ENCODE measurements around the gene DNAH5. TPM values are rescaled to one million over a fixed set of nuclear protein-coding genes. Genes with fewer than 3 reads are reported as not detected.

Gene DNAH5
- total and polyA plus RNA-seq, 2 of the 13 experiments (the other 11 are each of a cell fraction or from before 2014, with no cell fraction given): 0.09 TPM

DNA sequence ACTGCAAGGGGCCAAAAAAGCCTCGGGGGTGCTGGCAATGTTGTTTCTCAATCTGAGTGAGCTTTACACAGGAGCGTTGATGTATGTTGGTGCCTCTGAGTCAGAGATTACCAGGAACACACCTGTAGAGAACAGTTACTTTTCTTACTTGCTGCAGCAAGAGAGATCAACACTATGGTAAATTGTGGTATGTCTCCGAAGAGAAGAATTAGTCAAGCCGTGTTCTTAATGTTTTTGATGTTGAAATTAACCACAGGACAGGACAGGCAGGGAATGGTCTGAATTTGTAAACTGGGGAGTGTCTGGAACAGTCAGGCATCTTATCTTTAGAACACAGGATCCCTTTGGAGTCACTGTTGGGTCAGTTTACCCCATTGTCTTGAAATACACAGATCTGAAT is 285.7 kb downstream of the DNAH5 start (continued):
- TF ChIP-seq, protein P1, sequence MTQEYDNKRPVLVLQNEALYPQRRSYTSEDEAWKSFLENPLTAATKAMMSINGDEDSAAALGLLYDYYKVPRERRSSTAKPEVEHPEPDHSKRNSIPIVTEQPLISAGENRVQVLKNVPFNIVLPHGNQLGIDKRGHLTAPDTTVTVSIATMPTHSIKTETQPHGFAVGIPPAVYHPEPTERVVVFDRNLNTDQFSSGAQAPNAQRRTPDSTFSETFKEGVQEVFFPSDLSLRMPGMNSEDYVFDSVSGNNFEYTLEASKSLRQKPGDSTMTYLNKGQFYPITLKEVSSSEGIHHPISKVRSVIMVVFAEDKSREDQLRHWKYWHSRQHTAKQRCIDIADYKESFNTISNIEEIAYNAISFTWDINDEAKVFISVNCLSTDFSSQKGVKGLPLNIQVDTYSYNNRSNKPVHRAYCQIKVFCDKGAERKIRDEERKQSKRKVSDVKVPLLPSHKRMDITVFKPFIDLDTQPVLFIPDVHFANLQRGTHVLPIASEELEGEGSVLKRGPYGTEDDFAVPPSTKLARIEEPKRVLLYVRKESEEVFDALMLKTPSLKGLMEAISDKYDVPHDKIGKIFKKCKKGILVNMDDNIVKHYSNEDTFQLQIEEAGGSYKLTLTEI (CRISPR knock-in tag; conservative IDR thresholded peaks at IDR 0.05): no peak
- TF ChIP-seq, protein P2, sequence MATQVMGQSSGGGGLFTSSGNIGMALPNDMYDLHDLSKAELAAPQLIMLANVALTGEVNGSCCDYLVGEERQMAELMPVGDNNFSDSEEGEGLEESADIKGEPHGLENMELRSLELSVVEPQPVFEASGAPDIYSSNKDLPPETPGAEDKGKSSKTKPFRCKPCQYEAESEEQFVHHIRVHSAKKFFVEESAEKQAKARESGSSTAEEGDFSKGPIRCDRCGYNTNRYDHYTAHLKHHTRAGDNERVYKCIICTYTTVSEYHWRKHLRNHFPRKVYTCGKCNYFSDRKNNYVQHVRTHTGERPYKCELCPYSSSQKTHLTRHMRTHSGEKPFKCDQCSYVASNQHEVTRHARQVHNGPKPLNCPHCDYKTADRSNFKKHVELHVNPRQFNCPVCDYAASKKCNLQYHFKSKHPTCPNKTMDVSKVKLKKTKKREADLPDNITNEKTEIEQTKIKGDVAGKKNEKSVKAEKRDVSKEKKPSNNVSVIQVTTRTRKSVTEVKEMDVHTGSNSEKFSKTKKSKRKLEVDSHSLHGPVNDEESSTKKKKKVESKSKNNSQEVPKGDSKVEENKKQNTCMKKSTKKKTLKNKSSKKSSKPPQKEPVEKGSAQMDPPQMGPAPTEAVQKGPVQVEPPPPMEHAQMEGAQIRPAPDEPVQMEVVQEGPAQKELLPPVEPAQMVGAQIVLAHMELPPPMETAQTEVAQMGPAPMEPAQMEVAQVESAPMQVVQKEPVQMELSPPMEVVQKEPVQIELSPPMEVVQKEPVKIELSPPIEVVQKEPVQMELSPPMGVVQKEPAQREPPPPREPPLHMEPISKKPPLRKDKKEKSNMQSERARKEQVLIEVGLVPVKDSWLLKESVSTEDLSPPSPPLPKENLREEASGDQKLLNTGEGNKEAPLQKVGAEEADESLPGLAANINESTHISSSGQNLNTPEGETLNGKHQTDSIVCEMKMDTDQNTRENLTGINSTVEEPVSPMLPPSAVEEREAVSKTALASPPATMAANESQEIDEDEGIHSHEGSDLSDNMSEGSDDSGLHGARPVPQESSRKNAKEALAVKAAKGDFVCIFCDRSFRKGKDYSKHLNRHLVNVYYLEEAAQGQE (IDR thresholded peaks at IDR 0.05; ENCODE audit: borderline replicate concordance in 1 of 2, low read depth in 1 of 2, low read length in 2 of 2): no peak

DNA sequence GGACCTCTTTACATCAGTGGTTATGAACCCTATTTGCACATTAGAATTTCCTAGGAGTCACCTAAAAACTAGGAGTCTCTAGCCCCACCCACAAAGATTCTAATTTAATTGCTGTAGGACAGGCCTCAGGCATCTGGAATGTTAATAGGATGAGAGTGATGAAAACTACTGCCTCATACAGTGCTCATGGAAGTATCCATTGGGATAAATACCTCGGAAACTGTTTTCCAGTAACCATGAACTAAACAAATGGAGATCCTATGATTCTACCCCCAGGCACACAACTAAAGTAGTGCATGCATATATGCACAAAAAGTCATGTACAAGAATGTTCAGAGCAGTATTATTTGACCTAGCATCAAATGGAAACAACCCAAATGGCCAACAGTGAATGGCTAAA is 286.3 kb downstream of the DNAH5 start:
- H3K27me3 ChIP-seq (ENCODE audit: control insufficient read depth in 1 of 2, insufficient read depth in 2 of 2, low read length in 2 of 2): no peaks in the 10 kb centered on the region
- in situ Hi-C loops (cut with HindIII; ENCODE audit: extremely low pct_ligation_motif_present, low pct_unique_long_range_greater_than_20kb): no loop called here
- no peaks in the 10 kb centered on the region for H3K36me3 ChIP-seq (replicated peaks in 1 of 2; ENCODE audit: control insufficient read depth in 1 of 2, insufficient read depth in 2 of 2, low read length in 2 of 2)
- no peak overlapping the region for H2AFZ ChIP-seq (ENCODE audit: low read length)
- TF ChIP-seq, protein P3, sequence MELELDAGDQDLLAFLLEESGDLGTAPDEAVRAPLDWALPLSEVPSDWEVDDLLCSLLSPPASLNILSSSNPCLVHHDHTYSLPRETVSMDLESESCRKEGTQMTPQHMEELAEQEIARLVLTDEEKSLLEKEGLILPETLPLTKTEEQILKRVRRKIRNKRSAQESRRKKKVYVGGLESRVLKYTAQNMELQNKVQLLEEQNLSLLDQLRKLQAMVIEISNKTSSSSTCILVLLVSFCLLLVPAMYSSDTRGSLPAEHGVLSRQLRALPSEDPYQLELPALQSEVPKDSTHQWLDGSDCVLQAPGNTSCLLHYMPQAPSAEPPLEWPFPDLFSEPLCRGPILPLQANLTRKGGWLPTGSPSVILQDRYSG (CRISPR knock-in tag; IDR thresholded peaks at IDR 0.05): no peak
- TF ChIP-seq HCFC1 (IDR thresholded peaks at IDR 0.05; ENCODE audit: low read depth, low read length) (no peak), ZNF264 (CRISPR knock-in tag; IDR thresholded peaks at IDR 0.05) (no peak), ZNF674 (CRISPR knock-in tag; IDR thresholded peaks at IDR 0.05; ENCODE audit: low read depth) (no peak), RBFOX2 (IDR thresholded peaks at IDR 0.05; ENCODE audit: low read depth, low read length) (no peak)
- TF ChIP-seq, protein P4, sequence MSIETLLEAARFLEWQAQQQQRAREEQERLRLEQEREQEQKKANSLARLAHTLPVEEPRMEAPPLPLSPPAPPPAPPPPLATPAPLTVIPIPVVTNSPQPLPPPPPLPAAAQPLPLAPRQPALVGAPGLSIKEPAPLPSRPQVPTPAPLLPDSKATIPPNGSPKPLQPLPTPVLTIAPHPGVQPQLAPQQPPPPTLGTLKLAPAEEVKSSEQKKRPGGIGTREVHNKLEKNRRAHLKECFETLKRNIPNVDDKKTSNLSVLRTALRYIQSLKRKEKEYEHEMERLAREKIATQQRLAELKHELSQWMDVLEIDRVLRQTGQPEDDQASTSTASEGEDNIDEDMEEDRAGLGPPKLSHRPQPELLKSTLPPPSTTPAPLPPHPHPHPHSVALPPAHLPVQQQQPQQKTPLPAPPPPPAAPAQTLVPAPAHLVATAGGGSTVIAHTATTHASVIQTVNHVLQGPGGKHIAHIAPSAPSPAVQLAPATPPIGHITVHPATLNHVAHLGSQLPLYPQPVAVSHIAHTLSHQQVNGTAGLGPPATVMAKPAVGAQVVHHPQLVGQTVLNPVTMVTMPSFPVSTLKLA (IDR thresholded peaks at IDR 0.05): no peak
- TF ChIP-seq, protein P5, sequence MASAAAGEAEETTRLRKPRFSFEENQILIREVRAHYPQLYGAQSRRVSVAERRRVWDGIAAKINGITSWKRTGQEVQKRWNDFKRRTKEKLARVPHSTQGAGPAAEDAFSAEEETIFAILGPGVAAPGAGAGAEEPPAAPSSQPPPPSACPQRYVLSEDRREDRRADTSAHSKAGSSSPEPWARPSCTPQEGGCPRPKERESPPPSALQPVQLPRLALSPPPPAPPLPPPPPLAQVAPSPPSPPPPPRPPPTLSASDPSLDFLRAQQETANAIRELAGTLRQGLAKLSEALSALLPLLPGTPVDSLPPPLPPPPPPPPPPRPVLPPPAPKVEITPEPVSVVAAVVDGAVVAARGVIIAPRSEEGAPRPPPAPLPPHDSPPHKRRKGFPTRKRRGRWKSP (CRISPR knock-in tag; IDR thresholded peaks at IDR 0.05): no peak
- ATAC-seq (no peak), DNase-seq (ENCODE audit: low spot score) (no peak), FAIRE-seq (no peak)
- H3K9me3 ChIP-seq (ENCODE audit: low read length): peaks cover 37% of the 10 kb centered on the region
- H3K79me2 ChIP-seq (ENCODE audit: insufficient read depth, low read length): no peaks in the 10 kb centered on the region
- ChIA-PET POLR2A (no interaction called here), CTCF (ENCODE audit: low intra/inter-chr PET ratio, low total read pairs) (no interaction called here)
- no peak overlapping the region for H3K27ac ChIP-seq (ENCODE audit: extremely low read length, insufficient read depth, low read length)
- H3K4me1 ChIP-seq (ENCODE audit: insufficient read depth, low read length): no peaks in the 10 kb centered on the region
- H4K20me1 ChIP-seq (ENCODE audit: insufficient read depth, low read length): no peaks in the 10 kb centered on the region
- BruUV-seq (replicated peaks): no TSS peak
- 55% methylated on average over 1 of the region's 1 CpG for WGBS (ENCODE audit: low lambda C conversion rate)
- no peak overlapping the region for H3K9ac ChIP-seq (ENCODE audit: insufficient read depth, low read depth, low read length)
- H3K4me2 ChIP-seq (ENCODE audit: low read depth, low read length): no peak overlapping the region
- no peak overlapping the region for H3K4me3 ChIP-seq (replicated peaks in 1 of 3; ENCODE audit: insufficient read depth in 1 of 3, low read depth in 2 of 3, low read length in 3 of 3)
- intact Hi-C loops (cut with micrococcal nuclease; ENCODE audit: unreplicated experiment): no loop called here
